Stimulated activated CD4-positive, alpha-beta T cell treated with anti-CD3 and anti-CD28 coated beads, TNF-alpha, amount 100 ng/mL, for 1 hour (primary cell): ENCODE results near the gene DCLK2.

Experiments
- DNase-seq, 3 donors: peaks; one replicate each; pipeline ENCODE4 v3.0.0-alpha.2; 2020; ENCODE audit warnings: low read depth in 3 of 3, low spot score in 1 of 3

The DCLK2 gene

DNA sequence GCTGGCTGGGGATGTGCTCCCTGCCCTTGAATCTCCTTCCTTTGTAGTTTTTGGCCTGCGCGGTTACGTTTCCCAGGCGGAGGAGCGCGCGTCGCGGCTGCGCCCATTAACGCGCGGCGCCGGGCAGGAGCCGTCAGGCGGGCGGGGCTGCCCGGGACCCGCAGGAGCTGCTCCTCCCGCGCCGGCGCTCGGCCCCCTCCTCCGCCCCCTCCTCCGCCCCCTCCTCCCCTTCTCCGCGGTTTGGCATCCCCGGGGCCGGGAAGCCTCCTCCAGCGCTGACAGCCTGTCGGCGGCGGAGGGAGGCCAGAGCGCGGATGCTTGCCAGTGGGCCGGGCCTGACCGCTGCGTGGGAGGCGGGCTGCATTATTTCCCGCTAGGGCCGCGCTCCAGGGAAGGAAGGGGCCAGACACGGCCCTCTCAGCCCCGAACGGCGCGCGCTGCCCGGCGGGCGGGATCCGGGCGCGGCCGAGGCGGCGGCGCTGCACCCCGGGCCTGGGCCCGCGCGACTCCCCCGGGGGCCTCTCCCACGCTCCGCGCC lies at the start of gene DCLK2:
Gene DCLK2 (plus strand): TSS at position 405 of the 538 bp plus-strand sequence. CDS start 583 bp downstream, outside the sequence.
- DNase-seq: no peak

DNA sequence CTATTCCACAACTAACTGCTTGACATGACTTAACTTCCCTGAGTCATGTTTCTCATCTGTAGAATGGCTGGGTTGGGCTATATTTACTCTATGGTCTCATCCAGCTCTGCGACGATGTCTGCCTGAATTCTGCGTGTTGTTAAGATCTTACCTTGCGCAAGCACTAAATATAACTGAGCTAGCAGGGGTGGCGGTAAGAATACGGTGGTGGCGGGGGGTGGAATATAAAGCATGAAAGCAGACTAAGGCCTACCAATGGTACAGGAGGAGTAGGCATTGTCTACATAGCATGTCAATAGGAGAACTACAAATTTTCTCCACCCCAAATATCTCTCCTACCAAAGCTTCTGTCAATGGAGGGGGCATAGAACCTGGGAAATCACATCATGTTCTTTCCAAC lies 45.7 kb upstream of the DCLK2 start:
- no peak for DNase-seq

- no peak for DNase-seq
Measured at GRCh38 chr4:150033081-150033480, 45.2 kb upstream of the DCLK2 start.

- DNase-seq: no peak
Measured at GRCh38 chr4:150033901-150034300, 44.3 kb upstream of the DCLK2 start.

DNA sequence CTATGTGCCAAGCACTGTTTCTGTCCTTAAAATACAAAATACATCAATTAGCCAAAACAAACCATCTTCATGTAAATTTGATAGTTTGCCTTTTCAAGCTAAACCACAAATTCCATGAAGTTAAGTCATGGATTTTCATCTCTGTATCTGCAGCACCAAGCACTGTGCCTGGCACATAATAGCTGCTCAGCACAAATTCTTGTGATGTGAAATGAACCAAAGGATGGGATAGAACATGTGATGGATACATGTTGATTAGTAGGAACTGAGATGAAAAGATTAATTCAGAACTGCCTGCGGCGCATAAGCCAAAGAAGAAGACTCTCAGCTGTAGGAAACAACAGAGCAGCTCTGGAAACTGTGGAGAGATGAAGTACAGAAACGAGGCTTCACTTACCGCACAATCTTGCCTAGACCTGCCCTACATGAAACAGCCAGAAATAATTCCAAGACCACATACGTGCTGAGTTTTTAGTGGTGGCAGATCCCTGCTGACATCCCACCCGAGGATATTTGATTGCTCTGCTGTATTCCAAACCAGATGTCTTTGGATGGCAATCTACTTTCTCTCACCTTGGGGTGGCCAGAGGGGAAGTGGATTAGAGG lies 40.9 kb upstream of the DCLK2 start:
- no peak for DNase-seq

- DNase-seq: no peak
Measured at GRCh38 chr4:150038335-150039076, 39.7 kb upstream of the DCLK2 start.

GRCh38 chr4:150039274-150040127 lies 38.7 kb upstream of the DCLK2 start:
- no peak for DNase-seq

GRCh38 chr4:150044517-150044916 lies 33.7 kb upstream of the DCLK2 start:
- DNase-seq: no peak

- no peak for DNase-seq
Measured at GRCh38 chr4:150045410-150045809, 32.8 kb upstream of the DCLK2 start.

DNA sequence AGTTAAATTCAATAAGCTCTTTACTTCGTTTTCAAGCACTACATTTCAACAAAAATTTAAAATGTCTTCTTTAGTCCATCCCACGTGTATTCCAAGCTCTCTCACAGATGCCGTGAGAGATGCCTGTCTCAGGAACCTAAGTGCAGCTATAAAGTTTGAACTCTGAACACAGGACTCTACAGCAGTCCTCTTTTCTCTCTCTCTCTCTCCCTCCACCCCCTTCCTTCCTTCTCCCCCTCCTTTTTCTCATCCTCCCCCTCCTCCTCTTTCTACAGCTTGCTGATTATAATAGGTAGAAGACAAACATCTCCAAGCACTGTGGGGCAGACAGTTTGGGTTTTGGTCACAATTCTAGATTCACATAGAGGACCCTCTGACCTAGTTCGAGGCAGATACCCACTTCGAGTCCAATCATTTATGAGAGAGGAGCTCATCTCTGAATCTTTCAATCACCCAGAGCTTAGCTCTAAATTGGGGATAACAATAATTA lies 31.5 kb upstream of the DCLK2 start:
- no peak for DNase-seq

DNA sequence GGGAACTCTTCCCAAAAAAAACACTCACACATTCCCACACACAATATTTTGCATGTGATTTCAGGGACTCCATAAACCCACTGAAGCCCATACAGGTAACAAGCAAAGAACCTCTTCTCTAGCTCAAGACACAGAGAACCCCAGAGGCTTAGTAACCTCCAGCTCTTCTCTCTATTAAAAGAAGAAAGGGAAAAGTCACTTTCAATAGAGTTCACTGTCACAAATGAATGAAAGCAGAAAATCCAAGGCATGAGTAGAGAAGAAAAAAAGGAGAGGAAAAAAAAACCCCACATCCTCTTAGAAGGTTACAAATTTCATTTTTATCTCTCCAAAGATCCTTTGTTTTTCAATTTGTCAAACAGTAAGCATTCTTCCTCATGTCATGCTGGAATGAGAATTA lies 30.7 kb upstream of the DCLK2 start:
- DNase-seq: no peak

DNA sequence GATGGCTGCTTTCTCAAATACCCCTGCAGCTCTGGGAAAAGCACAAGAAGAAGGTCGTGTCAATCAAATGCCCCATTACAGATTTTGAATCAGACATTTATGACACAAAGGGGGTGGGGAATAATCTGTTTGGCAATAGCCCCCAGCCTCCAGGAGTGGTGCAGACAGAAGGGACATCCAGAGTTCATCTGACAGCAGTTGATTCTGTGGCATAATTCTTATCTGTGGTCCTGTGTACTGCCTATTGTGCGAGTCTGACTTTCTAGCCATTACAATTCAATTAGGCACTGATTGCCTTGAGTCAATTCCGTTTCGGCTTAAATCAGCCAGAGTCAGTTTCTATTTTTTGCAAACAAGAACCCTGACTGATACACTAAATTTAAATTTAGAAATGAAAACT lies 28.6 kb upstream of the DCLK2 start:
- no peak for DNase-seq

GRCh38 chr4:150050566-150050965 lies 27.7 kb upstream of the DCLK2 start:
- no peak for DNase-seq

GRCh38 chr4:150051111-150051510 lies 27.1 kb upstream of the DCLK2 start:
- DNase-seq: no peak

- DNase-seq: no peak
Measured at GRCh38 chr4:150055467-150055866, 22.8 kb upstream of the DCLK2 start.

DNA sequence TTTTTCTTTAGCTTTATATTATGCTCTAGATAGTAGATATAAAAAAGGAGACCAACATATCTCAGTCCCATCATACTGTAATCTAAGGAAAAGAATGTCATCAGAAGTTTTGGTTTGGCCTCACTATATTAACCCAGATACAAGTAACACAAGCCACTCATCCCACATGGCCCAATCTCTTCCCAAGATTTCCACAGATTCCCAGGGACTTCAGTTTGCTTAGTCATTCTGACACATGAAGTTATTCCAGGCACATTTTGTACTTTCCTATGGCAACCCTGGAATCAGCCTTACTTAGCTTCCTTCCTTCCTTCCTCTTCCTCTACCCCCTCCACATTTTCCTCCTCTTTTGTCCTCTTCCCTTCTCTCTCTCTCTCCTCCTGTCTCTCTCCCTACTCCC lies 21.7 kb upstream of the DCLK2 start:
- DNase-seq: no peak

- no peak for DNase-seq
Measured at GRCh38 chr4:150061086-150061776, 17.0 kb upstream of the DCLK2 start.

DNA sequence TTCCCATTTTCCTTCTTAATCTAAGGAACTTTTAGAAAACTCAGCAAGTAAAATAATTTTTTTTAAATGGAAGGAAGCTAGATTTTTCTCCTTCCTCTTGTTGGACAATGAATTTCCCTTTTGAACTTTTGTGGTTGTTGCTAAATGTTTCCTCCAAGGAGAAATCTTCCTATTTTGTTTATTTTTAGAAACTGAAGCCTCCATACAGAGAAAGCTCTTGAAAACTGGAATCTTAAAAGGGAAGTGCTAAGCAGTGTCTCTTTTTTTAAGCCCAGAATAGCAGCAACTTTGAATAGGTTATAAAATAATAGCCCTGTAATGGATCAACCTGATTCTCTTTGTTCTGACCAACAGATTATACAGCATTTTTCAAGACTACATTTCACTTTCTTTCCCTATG lies 15.1 kb upstream of the DCLK2 start:
- no peak for DNase-seq

DNA sequence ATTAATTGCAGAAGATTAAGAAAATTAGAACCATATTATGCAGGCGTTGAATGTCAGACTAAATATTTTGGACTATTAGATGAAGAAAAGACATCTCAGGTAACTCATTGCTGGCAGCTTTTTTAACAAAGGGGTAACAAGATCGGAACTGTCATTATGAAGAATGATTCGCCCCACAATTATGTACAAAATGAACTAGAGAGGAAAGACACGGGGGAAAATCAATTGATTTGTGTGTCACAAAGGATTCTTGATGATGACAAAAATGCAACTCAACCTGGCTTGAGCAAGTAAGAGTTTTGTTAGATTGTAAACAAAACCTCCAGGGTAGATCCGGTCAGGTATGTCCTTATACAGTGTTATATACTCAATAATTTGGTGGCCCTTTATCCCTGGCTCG lies 12.5 kb upstream of the DCLK2 start:
- no peak for DNase-seq

DNA sequence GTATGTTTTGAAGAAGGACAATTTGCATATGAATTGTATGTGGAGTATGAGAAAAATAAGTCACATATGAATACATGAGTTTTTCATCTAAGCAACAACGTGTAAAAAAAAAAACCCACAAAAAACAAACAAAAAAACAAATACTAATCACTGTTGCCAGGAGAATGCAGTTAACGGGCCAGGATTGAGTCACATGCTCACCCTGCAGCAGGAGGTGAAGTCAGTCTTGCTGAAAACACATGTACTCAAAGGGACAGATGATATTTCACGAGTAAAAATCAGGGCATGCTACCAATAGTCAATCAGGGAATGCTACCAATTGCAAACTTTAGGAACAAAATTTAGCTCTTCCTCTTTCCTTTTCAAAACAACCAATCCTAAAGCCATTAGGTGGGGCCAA lies 10.4 kb upstream of the DCLK2 start:
- no peak for DNase-seq
